Measurements from ENCODE around the gene ATP5F1B.

- no peak for TF ChIP-seq CTCF (IDR thresholded peaks at IDR 0.05 in 8 of 11, conservative IDR thresholded peaks at IDR 0.05 in 3 of 11)
- TF ChIP-seq POLR2A (IDR thresholded peaks at IDR 0.05): no peak
Measured at GRCh38 chr12:56599797-56600196, 46.0 kb downstream of the ATP5F1B start.

Measured in spleen (tissue), 7 donors.